GM20431 (cell line): ENCODE data around the gene NR3C2.
"Not testable (repeated sequence)": the region's sequence is repeated elsewhere in the genome, so short reads cannot be mapped to it uniquely, and the experiment has no call there.

Experiments used
- in situ Hi-C: fragments of 300-500 bp; cut with MseI, MboI; formaldehyde crosslinking; loops from one replicate; pipeline ENCODE4 v1.15.0; 2020; ENCODE audit warnings: low sequenced_read_pairs; ENCODE audit not compliant: unreplicated experiment

Gene NR3C2

DNA sequence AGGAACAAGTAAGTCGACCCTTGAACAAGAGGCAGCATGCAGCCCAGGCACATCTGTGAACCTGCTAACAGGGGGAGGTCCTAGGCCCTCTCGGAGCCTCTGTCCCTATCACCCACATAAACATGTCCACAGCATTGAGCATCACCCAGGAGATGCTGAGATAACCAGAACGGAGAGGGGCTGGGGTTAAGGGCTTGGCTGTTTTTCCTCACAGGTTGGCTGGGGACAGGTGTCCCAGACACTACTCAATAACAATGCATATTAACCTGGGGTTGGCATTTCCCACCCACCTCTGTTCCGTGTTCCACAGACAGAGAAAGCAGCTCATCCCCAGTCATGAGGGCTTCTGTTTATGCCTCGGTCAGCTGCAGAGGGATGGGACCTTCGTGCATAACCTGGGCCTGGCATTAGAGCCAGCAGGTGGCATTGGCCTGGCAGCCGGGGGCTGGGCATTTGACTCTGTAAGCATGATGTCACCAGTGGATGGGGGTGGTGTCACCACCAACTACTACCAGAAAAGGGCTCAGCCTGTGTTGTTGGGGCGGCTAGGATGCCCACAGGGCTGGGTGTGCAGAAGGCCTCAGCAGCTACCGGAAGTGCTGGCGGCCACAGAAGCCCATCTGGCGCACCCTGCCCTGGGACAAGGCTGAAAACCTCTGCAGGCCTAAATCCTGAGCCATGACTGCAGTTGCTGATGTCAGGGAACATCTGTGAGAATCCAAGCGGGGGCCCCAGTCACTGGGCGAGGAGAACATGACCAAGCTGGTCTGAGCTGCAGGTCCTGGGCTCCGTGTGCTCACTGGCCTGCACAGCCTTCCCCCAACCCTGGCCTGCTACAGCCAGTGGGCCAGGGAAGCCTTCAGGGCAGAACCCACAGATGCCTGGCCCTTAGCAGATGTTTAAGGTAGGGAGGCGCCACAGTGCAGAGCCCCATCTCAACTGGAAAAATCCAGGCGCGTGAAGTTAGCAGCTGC, 351.4 kb downstream of the NR3C2 start:
- in situ Hi-C loops: no loop called here

DNA sequence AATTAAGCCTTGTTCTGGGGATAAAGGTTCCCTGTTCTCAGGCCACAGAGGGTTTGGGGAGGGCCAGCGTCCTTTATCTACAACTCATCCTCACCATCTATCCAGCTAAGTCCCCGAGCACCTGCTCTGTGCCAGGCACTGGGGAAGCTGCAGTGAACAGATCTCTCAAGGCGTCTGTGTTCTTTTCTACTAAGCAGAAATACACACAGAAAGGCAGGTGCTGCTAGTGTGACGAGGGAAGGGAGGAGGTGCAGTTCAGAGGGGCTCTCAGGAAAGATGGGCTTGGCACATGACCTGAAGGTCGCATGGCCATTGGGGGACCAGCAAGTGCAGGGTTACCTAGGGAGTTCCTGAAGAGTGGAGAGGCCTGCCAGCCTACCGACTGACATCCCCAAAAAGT, 352.2 kb downstream of the NR3C2 start:
- in situ Hi-C loops: no loop called here

DNA sequence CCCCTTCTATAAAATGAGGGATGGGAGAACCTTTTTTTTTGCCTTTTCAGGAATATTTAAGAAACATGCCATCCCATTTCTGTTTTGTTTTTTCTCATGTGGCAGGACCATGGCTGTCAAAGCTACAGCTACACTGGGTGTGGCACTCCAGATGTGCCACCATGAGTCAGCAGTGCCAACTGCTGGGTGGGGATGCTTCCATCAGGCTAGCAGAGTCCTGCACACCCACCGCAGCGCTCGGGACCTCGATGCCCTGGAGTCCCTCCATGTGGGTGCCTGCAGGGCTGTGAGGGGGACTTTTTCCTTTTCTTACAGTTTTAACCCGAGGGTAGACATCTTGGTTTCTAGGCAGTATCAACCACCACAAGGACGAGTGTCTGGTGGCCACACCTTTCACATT, 352.6 kb downstream of the NR3C2 start:
- in situ Hi-C loops: no loop called here

DNA sequence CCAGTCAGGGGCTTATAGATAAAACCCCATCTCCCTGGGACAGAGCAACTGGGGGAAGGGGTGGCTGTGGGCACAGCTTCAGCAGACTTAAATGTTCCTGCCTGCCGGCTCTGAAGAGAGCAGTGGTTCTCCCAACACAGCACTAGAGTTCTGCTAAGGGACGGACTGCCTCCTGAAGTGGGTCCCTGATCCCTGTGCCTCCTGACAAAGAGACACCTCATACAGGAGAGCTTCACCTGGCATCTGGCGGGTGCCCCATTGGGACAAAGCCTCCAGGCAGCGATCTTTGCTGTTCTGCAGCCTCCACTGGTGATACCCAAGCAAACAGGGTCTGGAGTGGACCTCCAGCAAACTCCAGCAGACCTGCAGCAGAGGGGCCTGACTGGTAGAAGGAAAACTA, 359.1 kb downstream of the NR3C2 start:
- in situ Hi-C loops: not testable (repeated sequence)

DNA sequence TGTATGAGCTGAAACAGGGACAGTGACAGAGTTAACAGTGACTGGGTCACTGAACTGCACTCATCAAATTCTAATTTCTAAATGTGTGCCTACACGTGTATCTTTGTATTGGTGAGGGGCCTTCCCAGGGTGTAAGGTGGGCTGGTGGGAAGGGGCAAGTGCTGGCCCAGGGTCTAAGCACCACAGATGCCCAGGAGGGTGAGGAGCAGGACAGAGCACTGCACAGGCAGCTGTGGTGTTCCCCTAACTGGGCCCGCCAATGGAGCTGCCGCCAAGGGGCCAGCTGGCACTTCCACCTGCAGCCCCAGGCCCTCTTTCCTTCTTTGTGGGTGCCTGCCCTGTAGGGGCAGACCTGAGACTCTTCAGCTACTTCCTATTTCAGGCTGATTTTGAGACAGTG, 360.5 kb downstream of the NR3C2 start:
- in situ Hi-C loops: no loop called here

DNA sequence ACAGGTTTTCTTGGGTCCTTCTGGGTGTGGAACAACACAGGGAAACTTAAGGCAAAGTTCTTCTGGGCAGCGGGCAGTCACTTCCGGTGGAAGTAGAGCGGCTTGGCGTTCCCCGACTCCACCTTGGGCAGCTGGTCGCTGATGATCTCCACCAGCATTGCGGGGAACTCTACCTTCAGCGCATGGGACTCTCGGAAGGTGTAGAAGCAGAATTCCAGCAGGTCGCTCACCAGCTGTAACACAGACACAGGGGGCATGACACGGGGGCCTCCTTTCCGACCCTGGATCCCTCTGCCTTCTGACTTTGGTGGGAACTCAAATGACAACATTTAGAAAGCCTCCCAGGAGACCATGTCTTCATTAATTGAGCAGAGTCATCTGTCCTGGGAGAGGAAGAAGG, 360.9 kb downstream of the NR3C2 start:
- in situ Hi-C loops: no loop called here

DNA sequence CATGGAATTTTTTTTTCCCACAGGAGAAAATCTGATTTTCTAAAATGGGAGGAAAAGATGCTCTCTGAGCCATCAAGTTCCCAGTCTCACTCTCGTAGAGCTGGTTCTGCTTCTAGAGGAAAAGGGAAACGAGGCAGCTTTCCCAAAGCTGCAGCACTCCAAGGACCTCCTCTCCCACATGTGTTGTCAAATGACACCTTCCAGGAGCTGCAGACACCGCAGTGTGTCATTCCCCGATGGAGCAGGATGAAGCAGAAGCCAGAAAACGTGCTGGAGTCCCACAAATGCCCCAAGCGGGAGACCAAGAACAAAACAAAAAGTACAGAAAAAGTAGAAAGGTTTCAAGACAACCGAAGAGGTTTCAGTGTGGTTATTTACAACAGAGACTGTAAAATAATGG, 362.3 kb downstream of the NR3C2 start:
- in situ Hi-C loops: no loop called here

DNA sequence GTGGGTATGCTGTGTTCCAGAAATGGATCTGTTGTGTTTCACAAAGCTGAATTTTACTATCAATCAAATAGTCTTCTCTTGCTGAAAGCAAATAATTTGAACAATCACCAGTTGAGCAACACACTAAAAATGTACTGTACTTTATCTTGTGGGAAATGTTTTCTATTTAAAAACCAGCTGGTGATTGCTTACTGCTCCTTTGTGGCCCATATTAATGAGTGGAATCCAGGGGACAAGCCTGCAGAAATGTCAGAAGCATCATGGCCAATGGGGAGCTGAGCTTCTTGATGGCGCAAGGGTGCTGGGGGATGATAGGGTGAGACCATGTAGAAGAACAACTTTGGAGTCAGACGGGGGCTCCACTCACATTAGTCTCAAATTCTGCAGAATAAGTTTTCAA, 364.2 kb downstream of the NR3C2 start:
- in situ Hi-C loops: no loop called here

DNA sequence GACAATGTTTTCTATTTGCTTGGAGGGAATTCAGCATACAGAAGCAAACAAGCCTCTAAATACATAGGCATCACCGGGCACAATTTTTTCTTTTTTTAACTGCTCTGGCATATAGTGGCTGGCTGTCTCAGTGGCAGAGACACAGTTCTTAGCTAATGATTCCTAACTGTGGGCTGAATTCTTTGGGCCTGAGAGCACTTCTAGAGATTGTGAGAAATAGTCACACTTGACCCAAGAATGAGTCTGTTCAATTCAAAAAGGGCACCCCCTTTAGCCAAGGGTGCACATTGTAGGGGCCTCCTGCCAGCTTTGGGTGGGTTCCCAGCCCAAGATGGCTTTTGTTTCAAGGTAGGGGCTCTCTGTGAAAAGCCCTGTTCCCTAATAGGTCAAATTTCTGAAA, 364.6 kb downstream of the NR3C2 start:
- in situ Hi-C loops: no loop called here

DNA sequence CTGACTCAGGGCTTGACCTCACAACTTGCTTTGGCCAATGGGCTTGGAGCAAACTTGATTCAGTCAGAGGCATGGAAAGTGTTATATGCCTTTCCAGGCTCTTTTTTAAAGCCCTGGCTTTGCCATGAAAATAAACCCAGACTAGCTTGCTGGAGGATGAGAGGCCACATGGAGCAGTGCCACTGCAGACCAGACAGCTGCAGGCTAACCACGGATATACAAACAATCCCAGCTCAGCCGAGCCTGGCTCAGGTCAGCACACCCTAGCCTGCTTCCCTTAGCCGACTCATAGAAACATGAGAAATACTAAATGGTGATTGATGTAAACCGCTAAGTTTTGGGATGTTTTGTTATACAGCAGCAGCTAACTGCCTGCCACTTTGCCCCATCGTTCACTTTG, 365.2 kb downstream of the NR3C2 start:
- in situ Hi-C loops: no loop called here

DNA sequence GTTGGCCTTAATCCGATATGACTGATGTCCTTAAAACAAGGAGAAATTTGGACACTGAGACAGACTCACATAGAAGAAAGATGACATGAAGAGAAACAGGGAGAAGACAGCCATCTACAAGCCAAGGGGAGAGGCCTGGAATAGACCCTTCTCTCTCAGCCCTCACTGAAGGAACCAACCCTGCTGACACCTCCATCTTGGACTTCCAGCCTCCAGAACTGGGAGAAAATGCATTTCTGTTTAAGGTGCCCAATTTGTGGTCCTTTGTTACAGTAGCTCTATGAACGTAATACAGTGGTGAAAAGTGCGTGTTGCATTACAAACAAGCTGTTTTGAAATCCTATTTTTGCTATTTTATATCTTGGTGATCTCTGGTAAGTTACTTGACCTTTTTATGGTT, 366.8 kb downstream of the NR3C2 start:
- in situ Hi-C loops: no loop called here

DNA sequence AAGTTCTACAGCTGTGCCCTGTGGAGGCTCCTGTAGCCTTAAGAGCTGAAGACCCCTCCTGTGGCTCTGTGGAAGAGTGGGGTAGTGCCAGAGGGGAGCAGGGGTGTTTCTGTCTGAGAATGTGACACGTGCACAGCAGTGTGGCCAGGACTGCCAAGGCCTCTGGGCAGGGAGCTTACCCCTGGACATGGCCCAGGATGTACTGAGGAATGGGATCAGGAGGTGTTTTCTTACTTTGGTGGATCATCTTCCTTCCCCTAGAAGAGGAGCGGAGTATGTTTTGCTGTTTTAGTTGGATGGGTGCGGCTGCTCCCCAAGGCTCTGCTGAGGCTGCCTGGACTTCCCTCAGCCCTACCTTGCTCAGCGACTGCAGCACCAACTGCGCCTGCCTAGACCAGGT, 367.8 kb downstream of the NR3C2 start:
- in situ Hi-C loops: no loop called here

DNA sequence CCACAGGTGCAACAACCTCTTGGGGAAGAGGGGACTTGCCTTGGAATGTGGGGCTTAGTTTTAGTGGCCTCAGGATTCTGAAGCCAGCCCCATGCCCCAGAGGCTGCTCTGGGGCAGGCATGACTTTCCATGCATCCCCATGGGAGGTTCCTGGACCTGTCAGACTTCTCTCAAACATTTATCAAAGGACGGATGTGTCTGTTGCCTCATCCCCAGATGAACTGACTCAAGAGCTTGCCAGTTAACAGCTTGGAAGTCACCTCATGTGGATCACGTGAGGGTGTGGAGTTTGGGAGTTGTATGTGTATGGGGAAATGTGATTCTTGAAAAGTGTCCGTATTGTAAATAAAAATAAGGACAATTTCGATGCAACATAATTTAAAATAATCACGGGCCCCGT, 368.9 kb downstream of the NR3C2 start:
- in situ Hi-C loops: no loop called here

DNA sequence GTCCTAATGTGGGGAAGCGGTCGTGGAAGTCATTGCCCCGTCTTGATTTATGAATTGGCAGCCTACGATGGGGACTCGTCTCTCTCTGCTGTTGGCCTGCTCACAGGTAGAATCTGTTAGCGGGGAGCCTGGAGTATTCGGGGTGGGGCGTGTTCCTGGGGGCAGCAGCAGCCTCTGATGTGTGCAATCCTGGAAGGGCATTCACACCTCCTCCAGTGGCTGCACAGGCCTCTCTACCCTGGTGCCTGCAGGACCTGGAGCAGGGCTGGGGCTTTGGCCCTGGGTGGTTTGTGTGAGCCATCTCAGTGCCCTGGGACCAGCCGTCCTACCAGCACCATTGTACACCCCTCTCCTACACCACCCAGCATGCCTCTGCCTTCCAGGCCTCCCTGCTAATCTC, 369.4 kb downstream of the NR3C2 start:
- in situ Hi-C loops: no loop called here

DNA sequence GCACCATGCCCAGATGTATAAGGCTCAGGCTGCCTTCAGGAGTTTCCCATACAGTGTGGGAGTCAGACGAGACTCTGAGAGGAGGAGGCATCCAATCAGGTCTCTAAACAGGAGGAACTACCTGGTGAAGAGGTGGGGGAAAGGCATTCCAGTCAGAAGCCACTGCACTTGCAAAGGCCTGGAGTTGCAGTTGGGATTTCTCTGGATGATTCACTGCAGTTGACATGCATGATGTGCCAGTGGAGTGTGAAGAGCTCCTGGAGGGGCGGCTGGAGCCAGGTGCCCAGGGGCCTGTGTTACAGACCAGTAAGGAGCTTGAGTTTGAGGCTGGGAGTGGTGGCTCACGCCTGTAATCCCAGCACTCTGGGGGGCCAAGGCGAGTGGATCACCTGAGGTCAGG, 371.2 kb downstream of the NR3C2 start:
- in situ Hi-C loops: no loop called here

DNA sequence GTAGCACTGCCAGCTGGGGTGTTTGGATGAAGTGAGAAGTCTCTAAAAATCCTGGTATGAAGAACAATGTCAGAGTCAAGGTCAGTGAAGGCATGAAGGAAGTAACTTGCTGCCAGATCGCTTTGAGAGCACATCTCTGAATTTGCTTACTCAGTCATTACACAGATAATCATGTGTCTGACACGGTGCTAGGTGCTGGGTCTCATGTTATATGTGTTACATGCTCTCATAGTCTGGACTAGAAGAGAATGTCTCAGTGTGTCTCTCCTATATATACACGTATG, 372.4 kb downstream of the NR3C2 start:
- in situ Hi-C loops: no loop called here

DNA sequence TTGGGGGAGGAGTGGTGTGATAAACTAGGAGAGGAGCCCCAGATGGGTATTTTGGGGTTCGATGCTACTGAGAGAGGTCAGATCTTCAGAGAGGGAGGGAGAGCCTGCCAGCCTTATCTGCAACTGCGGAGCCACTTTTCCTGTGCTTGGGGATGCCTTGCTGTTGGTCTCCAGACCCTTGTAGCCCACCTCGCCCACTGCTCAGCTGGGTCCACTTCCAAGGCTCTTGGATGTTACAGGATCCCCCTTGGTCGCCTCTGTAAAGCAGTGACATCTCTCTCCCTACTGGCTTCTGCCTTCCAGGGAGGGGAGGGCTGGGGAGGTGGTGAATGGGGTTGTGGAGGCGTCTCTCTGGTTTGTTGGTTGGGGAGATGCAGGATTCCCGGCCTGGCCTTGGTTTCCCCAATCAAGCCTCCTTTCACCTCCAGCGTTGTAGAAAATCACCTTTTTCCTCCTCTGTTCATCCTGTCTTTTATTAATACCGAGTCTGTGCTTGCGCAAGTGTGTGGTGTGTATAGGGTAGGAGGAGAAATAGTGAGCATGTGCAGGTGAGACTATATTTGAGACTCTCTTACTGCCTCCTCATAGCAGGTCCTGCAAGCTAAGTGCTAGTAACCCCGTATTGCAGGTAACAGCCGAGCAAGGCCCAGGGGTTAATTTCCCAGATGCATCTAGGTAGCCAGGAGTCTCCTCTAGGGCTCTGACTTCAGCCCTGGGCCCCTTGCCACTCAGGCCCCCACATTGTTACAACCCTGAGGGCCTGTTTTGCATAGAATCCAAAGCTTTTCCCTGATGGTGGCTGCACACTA, 372.9 kb downstream of the NR3C2 start:
- in situ Hi-C loops: no loop called here

DNA sequence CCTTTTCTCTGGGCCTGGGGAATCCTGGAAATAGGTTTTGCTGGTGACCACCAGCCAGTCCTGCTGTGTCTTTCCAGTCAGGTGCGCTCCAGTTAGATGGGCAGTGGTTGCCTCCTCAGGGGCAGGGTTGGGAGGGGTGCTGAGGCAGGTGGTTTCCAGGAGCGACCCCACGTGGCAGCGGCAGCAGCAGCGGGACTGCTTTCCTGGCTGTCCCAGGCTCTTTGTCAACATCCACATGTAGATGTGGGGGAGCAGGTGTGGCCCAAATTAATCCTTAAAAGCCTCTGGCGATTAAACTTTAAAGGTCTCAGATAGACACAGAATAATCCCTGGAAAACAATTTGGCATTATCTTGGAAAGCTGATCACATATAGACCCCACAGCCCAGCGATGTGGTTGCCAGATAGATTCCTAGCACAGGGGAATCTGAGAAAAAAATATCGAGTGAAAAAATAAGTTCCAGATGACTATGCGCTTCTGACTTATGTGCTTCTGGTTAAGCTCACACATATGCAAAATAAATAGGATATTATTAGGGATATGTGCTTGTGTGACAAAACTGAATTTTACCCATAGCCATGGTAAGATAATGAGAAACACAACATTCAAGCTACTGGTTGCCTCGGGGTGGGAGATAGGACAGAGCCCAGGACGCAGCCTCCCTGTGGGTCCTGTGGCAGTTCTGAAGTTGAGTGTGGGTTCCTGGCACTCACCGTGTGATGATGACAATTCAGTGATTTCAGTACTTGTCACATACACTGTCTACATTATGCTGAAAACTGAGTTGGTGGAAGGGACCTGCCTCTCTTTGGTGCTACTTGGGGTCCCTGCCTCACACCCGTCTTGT, 373.9 kb downstream of the NR3C2 start:
- in situ Hi-C loops: no loop called here

DNA sequence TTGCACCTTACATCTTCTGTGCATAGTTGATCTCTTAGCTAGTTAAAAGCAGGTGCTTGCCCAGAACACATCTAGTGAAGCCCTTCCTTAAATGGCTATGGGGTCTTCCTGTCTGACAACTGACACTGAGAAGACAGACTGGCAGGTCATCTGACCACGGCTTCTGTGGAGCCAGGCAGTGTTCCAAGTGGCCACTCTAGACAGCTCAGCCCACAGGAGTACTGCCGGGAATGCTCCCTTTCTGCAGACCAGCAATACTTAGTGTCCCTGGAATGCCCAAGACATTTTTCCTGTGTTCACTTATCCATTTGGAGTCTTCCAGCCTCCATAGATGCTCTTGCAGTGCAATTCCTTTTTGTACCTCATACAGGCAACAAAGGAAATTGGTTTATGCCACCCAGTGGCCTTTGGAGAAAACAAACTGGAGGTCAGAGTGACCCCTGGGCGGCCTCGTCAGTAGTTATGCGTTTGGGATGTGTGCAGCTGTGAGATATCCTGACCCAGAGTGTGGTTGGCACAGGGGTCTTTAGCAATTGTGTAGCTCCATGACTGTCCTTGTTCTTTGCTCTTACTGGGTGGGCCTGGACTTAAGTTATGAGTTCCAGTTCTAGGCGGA, 374.8 kb downstream of the NR3C2 start:
- in situ Hi-C loops: no loop called here

DNA sequence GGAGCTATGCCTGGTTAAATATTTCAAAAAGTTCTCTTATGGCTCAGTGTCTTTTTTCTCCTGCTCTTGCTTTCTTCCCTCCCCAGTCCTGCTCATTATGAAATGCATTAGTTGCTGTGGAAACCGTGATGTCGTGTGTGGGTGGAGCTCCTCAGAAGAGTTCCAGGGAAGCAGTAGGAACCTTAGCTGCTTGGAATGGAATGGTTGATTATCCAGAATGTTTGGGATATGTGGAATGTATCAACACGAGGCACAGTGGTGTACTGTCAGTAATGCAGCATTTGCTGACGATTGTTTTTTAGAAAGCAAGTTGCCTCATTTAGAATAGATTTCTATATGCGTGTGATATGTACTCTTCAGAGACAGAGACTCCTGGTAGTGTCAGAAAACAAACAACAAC, 377.1 kb downstream of the NR3C2 start:
- in situ Hi-C loops: no loop called here
